NOMO-1 treated with dmso at 0.1 percent for 144 hours (cell line): Measurements from ENCODE around the gene HSPA8.

Experiments
- DNase-seq: peaks from one replicate; lab custom pipeline; 2025; ENCODE audit not compliant: unreplicated experiment; lab: John Stamatoyannopoulos, UW

The HSPA8 gene

GRCh38 chr11:123051146-123051545 is 10.8 kb downstream of the HSPA8 start:
- no peak for DNase-seq

- DNase-seq = no peak
These were observed 14.0 kb downstream of the HSPA8 start for GRCh38 chr11:123047947-123048293.

GRCh38 chr11:123047266-123047946 is 14.5 kb downstream of the HSPA8 start:
- no peak for DNase-seq

GRCh38 chr11:123046473-123047259 is 15.3 kb downstream of the HSPA8 start:
- DNase-seq = no peak

GRCh38 chr11:123045101-123045500 is 16.8 kb downstream of the HSPA8 start:
- no peak for DNase-seq

- no peak for DNase-seq
These were observed 20.8 kb downstream of the HSPA8 start for GRCh38 chr11:123041185-123041584.

- DNase-seq = no peak
These were observed 21.9 kb downstream of the HSPA8 start for GRCh38 chr11:123040111-123040432.

- no peak for DNase-seq
These were observed 26.1 kb downstream of the HSPA8 start for GRCh38 chr11:123035831-123036230.

- peak; percentile 36 for DNase-seq
These were observed 27.3 kb downstream of the HSPA8 start for GRCh38 chr11:123034597-123034996.

- DNase-seq = no peak
These were observed 28.0 kb downstream of the HSPA8 start for GRCh38 chr11:123033895-123034294.

GRCh38 chr11:123030517-123030916 is 31.4 kb downstream of the HSPA8 start:
- DNase-seq = no peak

- DNase-seq = peak; percentile 71
These were observed 41.0 kb downstream of the HSPA8 start for GRCh38 chr11:123020968-123021367.

GRCh38 chr11:123018702-123019101 is 43.2 kb downstream of the HSPA8 start:
- no peak for DNase-seq

- DNase-seq = no peak
These were observed 50.4 kb downstream of the HSPA8 start for GRCh38 chr11:123011510-123011909.
